ENCODE measurements around the gene GGT6.
A peak's percentile ranks its signal among the peaks of the same experiment; 100 is the strongest.

The GGT6 gene

GRCh38 chr17:4551141-4551540 is 9.2 kb downstream of the GGT6 start:
- no peak overlapping the region for H3K4me3 ChIP-seq (replicated peaks; ENCODE audit: low read depth, low read length)
- TF ChIP-seq CTCF (IDR thresholded peaks at IDR 0.05; ENCODE audit: insufficient read depth, low read length, poor library complexity, severe bottlenecking) = no peak
- DNase-seq (ENCODE audit: extremely low read depth, insufficient read length) = no peak
- H3K36me3 ChIP-seq (ENCODE audit: control insufficient read depth, insufficient read depth, low read length) = peaks cover 42% of the 10 kb centered on the region
- no peaks in the 10 kb centered on the region for H3K27me3 ChIP-seq (replicated peaks; ENCODE audit: control insufficient read depth, insufficient read depth, low read length)

- H3K4me3 ChIP-seq (replicated peaks; ENCODE audit: low read depth, low read length) = no peak overlapping the region
- peaks cover 44% of the 10 kb centered on the region for H3K36me3 ChIP-seq (ENCODE audit: control insufficient read depth, insufficient read depth, low read length)
- H3K27me3 ChIP-seq (replicated peaks; ENCODE audit: control insufficient read depth, insufficient read depth, low read length) = no peaks in the 10 kb centered on the region
- no peak for TF ChIP-seq CTCF (IDR thresholded peaks at IDR 0.05; ENCODE audit: insufficient read depth, low read length, poor library complexity, severe bottlenecking)
- no peak for DNase-seq (ENCODE audit: extremely low read depth, insufficient read length)
Measured at GRCh38 chr17:4550534-4551039, 9.8 kb downstream of the GGT6 start.

GRCh38 chr17:4549781-4550533 is 10.4 kb downstream of the GGT6 start:
- TF ChIP-seq CTCF (IDR thresholded peaks at IDR 0.05; ENCODE audit: insufficient read depth, low read length, poor library complexity, severe bottlenecking) = no peak
- H3K27me3 ChIP-seq (replicated peaks; ENCODE audit: control insufficient read depth, insufficient read depth, low read length) = no peaks in the 10 kb centered on the region
- no peak for DNase-seq (ENCODE audit: extremely low read depth, insufficient read length)
- H3K4me3 ChIP-seq (replicated peaks; ENCODE audit: low read depth, low read length) = no peak overlapping the region
- peaks cover 49% of the 10 kb centered on the region for H3K36me3 ChIP-seq (ENCODE audit: control insufficient read depth, insufficient read depth, low read length)

GRCh38 chr17:4548721-4549531 is 11.5 kb downstream of the GGT6 start:
- DNase-seq (ENCODE audit: extremely low read depth, insufficient read length) = peak; percentile 10
- no peaks in the 10 kb centered on the region for H3K27me3 ChIP-seq (replicated peaks; ENCODE audit: control insufficient read depth, insufficient read depth, low read length)
- H3K36me3 ChIP-seq (ENCODE audit: control insufficient read depth, insufficient read depth, low read length) = peaks cover 52% of the 10 kb centered on the region
- H3K4me3 ChIP-seq (replicated peaks; ENCODE audit: low read depth, low read length) = no peak overlapping the region
- TF ChIP-seq CTCF (IDR thresholded peaks at IDR 0.05; ENCODE audit: insufficient read depth, low read length, poor library complexity, severe bottlenecking) = no peak

DNA sequence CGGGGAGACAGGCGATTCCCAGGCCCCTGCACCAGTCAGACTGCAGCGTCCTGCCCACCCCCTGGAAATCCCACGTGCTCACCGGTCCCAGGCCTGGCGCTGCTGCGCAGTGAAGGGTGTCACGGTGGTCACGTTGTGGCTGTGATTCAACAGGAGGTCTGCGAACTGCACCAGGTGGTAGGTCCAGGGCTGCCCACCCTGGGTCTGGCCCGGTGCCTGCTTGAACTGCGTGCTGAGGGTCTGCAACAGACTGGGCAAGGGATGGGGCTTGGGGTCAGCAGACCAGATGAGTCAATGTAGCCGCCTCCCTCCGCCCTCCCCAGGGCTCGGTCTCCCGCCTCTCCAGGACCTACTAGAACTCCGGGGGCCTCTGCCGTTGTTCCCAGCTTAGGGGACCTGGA is 12.3 kb downstream of the GGT6 start:
- DNase-seq (ENCODE audit: extremely low read depth, insufficient read length) = peak; percentile 7
- Histone ChIP-seq H3K4me3 (replicated peaks; ENCODE audit: low read depth, low read length) (no peak overlapping the region), H3K27me3 (replicated peaks; ENCODE audit: control insufficient read depth, insufficient read depth, low read length) (no peaks in the 10 kb centered on the region), H3K36me3 (ENCODE audit: control insufficient read depth, insufficient read depth, low read length) (peaks cover 49% of the 10 kb centered on the region)
- no peak for TF ChIP-seq CTCF (IDR thresholded peaks at IDR 0.05; ENCODE audit: insufficient read depth, low read length, poor library complexity, severe bottlenecking)
